ENCODE data around the gene ZNF407.

ZNF407 gene

GRCh38 chr18:75005626-75006025 is 408.0 kb downstream of the ZNF407 start:
- Mint-ChIP-seq H3K4me1 (peaks cover 39% of the 10 kb centered on the region), H3K27me3 (ENCODE audit: low read depth, poor library complexity) (no peaks in the 10 kb centered on the region), H3K27ac (no peak overlapping the region), H3K36me3 (ENCODE audit: low read depth) (peaks cover 19% of the 10 kb centered on the region), H3K4me3 (no peak overlapping the region), H3K9me3 (peaks cover 24% of the 10 kb centered on the region)
- no peak for TF ChIP-seq CTCF (IDR thresholded peaks at IDR 0.05)
- no peak for DNase-seq

GRCh38 chr18:75008186-75008585 is 410.5 kb downstream of the ZNF407 start:
- Mint-ChIP-seq H3K4me1 (peaks cover 28% of the 10 kb centered on the region), H3K4me3 (no peak overlapping the region), H3K27ac (no peak overlapping the region), H3K9me3 (peaks cover 24% of the 10 kb centered on the region), H3K27me3 (ENCODE audit: low read depth, poor library complexity) (no peaks in the 10 kb centered on the region), H3K36me3 (ENCODE audit: low read depth) (peaks cover 19% of the 10 kb centered on the region)
- no peak for DNase-seq
- no peak for TF ChIP-seq CTCF (IDR thresholded peaks at IDR 0.05)

GRCh38 chr18:75009296-75009695 is 411.6 kb downstream of the ZNF407 start:
- Mint-ChIP-seq H3K9me3 (peaks cover 24% of the 10 kb centered on the region), H3K4me3 (no peak overlapping the region), H3K4me1 (peaks cover 22% of the 10 kb centered on the region), H3K27me3 (ENCODE audit: low read depth, poor library complexity) (no peaks in the 10 kb centered on the region), H3K36me3 (ENCODE audit: low read depth) (peaks cover 19% of the 10 kb centered on the region), H3K27ac (no peak overlapping the region)
- DNase-seq, result no peak
- no peak for TF ChIP-seq CTCF (IDR thresholded peaks at IDR 0.05)

- no peaks in the 10 kb centered on the region for H3K27me3 Mint-ChIP-seq (ENCODE audit: low read depth, poor library complexity)
- peaks cover 24% of the 10 kb centered on the region for H3K9me3 Mint-ChIP-seq
- H3K4me3 Mint-ChIP-seq, result no peak overlapping the region
- DNase-seq, result no peak
- no peak for TF ChIP-seq CTCF (IDR thresholded peaks at IDR 0.05)
- H3K4me1 Mint-ChIP-seq, result peaks cover 16% of the 10 kb centered on the region
- no peak overlapping the region for H3K27ac Mint-ChIP-seq
- H3K36me3 Mint-ChIP-seq (ENCODE audit: low read depth), result peaks cover 19% of the 10 kb centered on the region
Measured at GRCh38 chr18:75009878-75010277, 412.2 kb downstream of the ZNF407 start.

- no peak overlapping the region for H3K4me3 Mint-ChIP-seq
- peaks cover 19% of the 10 kb centered on the region for H3K36me3 Mint-ChIP-seq (ENCODE audit: low read depth)
- peaks cover 24% of the 10 kb centered on the region for H3K9me3 Mint-ChIP-seq
- H3K27ac Mint-ChIP-seq, result no peak overlapping the region
- no peak for DNase-seq
- peaks cover 15% of the 10 kb centered on the region for H3K4me1 Mint-ChIP-seq
- H3K27me3 Mint-ChIP-seq (ENCODE audit: low read depth, poor library complexity), result no peaks in the 10 kb centered on the region
- TF ChIP-seq CTCF (IDR thresholded peaks at IDR 0.05), result no peak
Measured at GRCh38 chr18:75010278-75010677, 412.6 kb downstream of the ZNF407 start.

- Mint-ChIP-seq H3K4me1 (peaks cover 14% of the 10 kb centered on the region), H3K27ac (no peak overlapping the region), H3K4me3 (no peak overlapping the region), H3K27me3 (ENCODE audit: low read depth, poor library complexity) (no peaks in the 10 kb centered on the region), H3K9me3 (peaks cover 24% of the 10 kb centered on the region), H3K36me3 (ENCODE audit: low read depth) (peaks cover 19% of the 10 kb centered on the region)
- no peak for DNase-seq
- TF ChIP-seq CTCF (IDR thresholded peaks at IDR 0.05), result no peak
Measured at GRCh38 chr18:75010689-75011088, 413.0 kb downstream of the ZNF407 start.
